Stimulated activated CD8-positive, alpha-beta memory T cell treated with anti-CD3 and anti-CD28 coated beads, Interleukin-15, amount 100 ng/mL, for 4 hours (primary cell): ENCODE results near the gene KHNYN.
"Not testable (repeated sequence)": the region's sequence is repeated elsewhere in the genome, so short reads cannot be mapped to it uniquely, and the experiment has no call there.

Source experiments
- DNase-seq, 2 donors: peaks; one replicate each; pipeline ENCODE4 v3.0.0-alpha.2; 2020; ENCODE audit warnings: low read depth in 2 of 2

Gene KHNYN

GRCh38 chr14:24437736-24438067 is 7.9 kb downstream of the KHNYN start:
- no peak for DNase-seq

GRCh38 chr14:24438223-24439097 is 8.7 kb downstream of the KHNYN start:
- no peak for DNase-seq

- DNase-seq, result no peak
Observed at GRCh38 chr14:24439257-24439656, 9.5 kb downstream of the KHNYN start.

GRCh38 chr14:24439830-24440605 is 10.3 kb downstream of the KHNYN start:
- no peak for DNase-seq

GRCh38 chr14:24440606-24441399 is 11.0 kb downstream of the KHNYN start:
- DNase-seq, result no peak

GRCh38 chr14:24441485-24441884 is 11.7 kb downstream of the KHNYN start:
- DNase-seq, result no peak

- DNase-seq, result no peak
Observed at GRCh38 chr14:24441904-24442239, 12.1 kb downstream of the KHNYN start.

- DNase-seq, result peak; percentile 90 to 97
Observed at GRCh38 chr14:24442240-24443052, 12.7 kb downstream of the KHNYN start, which contains the start of gene SDR39U1. Gene SDR39U1, minus strand, starts transcription at chr14:24442776. Its CDS starts 7 bp downstream, at chr14:24442769.

- no peak for DNase-seq
Observed at GRCh38 chr14:24443053-24443665, 13.4 kb downstream of the KHNYN start.

GRCh38 chr14:24450828-24451227 is 21.1 kb downstream of the KHNYN start:
- DNase-seq, result not testable (repeated sequence)

GRCh38 chr14:24456980-24457379 is 27.2 kb downstream of the KHNYN start:
- no peak for DNase-seq

GRCh38 chr14:24458736-24459135 is 29.0 kb downstream of the KHNYN start:
- DNase-seq, result no peak

GRCh38 chr14:24459331-24459730 is 29.6 kb downstream of the KHNYN start:
- no peak for DNase-seq

GRCh38 chr14:24461336-24461735 is 31.6 kb downstream of the KHNYN start:
- DNase-seq, result no peak

GRCh38 chr14:24463017-24463883 is 33.5 kb downstream of the KHNYN start:
- no peak for DNase-seq

- DNase-seq, result no peak
Observed at GRCh38 chr14:24463884-24464785, 34.4 kb downstream of the KHNYN start.

- no peak for DNase-seq
Observed at GRCh38 chr14:24465368-24465767, 35.6 kb downstream of the KHNYN start.

- no peak for DNase-seq
Observed at GRCh38 chr14:24465805-24466204, 36.1 kb downstream of the KHNYN start.

- not testable (repeated sequence) for DNase-seq
Observed at GRCh38 chr14:24470450-24470849, 40.7 kb downstream of the KHNYN start.
